GM19438 (cell line): Measurements from ENCODE around the gene ADAMTS18.

Experiments
- ATAC-seq: cut with Tn5 transposase; IDR thresholded peaks from one replicate; pipeline ENCODE4 v1.9.1; 2021; ENCODE audit warnings: low read depth; ENCODE audit not compliant: unreplicated experiment

The ADAMTS18 gene

GRCh38 chr16:77439106-77439505 lies 4.3 kb upstream of the ADAMTS18 start:
- ATAC-seq: no peak

- ATAC-seq: no peak
Observed at GRCh38 chr16:77437859-77438258, 3.0 kb upstream of the ADAMTS18 start.

GRCh38 chr16:77435272-77435820 lies 512 bp upstream of the ADAMTS18 start:
- no peak for ATAC-seq

- ATAC-seq: no peak
Observed at GRCh38 chr16:77434022-77434529, 758 bp downstream of the ADAMTS18 start.

- no peak for ATAC-seq
Observed at GRCh38 chr16:77433146-77433545, 1.7 kb downstream of the ADAMTS18 start.

- no peak for ATAC-seq
Observed at GRCh38 chr16:77432264-77432663, 2.6 kb downstream of the ADAMTS18 start.

- no peak for ATAC-seq
Observed at GRCh38 chr16:77430787-77431585, 3.8 kb downstream of the ADAMTS18 start.

- no peak for ATAC-seq
Observed at GRCh38 chr16:77430360-77430759, 4.5 kb downstream of the ADAMTS18 start.

GRCh38 chr16:77424871-77425604 lies 9.8 kb downstream of the ADAMTS18 start:
- no peak for ATAC-seq

- ATAC-seq: no peak
Observed at GRCh38 chr16:77422196-77422784, 12.5 kb downstream of the ADAMTS18 start.

- ATAC-seq: no peak
Observed at GRCh38 chr16:77416939-77417480, 17.8 kb downstream of the ADAMTS18 start.

- ATAC-seq: no peak
Observed at GRCh38 chr16:77414752-77415231, 20.0 kb downstream of the ADAMTS18 start.

GRCh38 chr16:77410449-77410848 lies 24.4 kb downstream of the ADAMTS18 start:
- ATAC-seq: no peak

- no peak for ATAC-seq
Observed at GRCh38 chr16:77409311-77409710, 25.5 kb downstream of the ADAMTS18 start.

GRCh38 chr16:77408607-77409006 lies 26.2 kb downstream of the ADAMTS18 start:
- ATAC-seq: no peak

GRCh38 chr16:77406680-77407079 lies 28.2 kb downstream of the ADAMTS18 start:
- no peak for ATAC-seq

GRCh38 chr16:77404775-77405174 lies 30.1 kb downstream of the ADAMTS18 start:
- ATAC-seq: no peak

- ATAC-seq: no peak
Observed at GRCh38 chr16:77403732-77404131, 31.1 kb downstream of the ADAMTS18 start.

- no peak for ATAC-seq
Observed at GRCh38 chr16:77402672-77403071, 32.2 kb downstream of the ADAMTS18 start.

- ATAC-seq: no peak
Observed at GRCh38 chr16:77402118-77402517, 32.7 kb downstream of the ADAMTS18 start.

GRCh38 chr16:77399546-77399945 lies 35.3 kb downstream of the ADAMTS18 start:
- no peak for ATAC-seq
